ENCODE measurements around the gene CCDC57. TPM values are rescaled to one million over a fixed set of nuclear protein-coding genes. Genes with fewer than 3 reads are reported as not detected.
A peak's percentile ranks its signal among the peaks of the same experiment; 100 is the strongest.

The CCDC57 gene
- total and polyA plus RNA-seq, 9 of the 15 experiments (the other 6 are each of a cell fraction or from before 2014, with no cell fraction given) = 0.83 to 36.2 (median 13.6) TPM

DNA sequence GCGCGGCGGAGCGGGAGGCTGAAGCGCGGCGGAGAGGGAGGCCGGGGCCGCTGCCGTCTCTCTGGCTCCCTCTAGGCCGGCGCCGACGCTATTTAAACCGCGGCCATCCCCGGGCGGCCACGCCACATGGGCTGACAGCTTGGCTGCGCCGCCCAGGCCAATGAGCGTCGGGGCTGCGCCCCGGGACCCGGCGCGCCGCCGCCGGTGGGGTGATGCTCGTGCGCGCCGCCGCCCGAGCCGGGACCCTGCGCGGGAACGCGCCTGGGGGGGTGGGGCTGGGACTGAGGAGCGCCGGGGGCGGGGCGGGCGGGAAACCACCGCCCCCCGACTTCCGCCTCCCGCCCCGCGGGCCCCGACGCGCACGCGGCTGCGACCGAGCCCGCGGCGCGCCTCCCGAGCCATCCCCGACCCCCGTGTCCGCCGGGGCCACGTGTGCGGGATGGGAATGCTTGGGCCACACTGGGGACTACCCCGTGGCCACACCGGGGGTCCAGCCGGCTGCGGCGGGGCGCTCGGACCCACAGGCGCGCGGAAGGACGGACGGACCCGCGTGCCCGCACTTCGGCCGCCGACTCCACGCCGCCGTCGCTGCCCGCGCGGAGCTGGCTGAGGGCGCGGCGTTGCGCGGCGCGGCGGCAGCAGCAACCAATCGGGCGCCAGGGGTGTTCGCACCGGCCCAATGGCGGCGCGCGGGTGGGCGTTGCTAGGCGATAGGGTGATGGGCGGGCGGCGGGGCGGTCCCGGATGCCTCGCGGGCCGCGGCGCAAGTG is 114.3 kb downstream of the CCDC57 start, which contains the start of gene FASN (continued):
- no peak for TF ChIP-seq HES1 (IDR thresholded peaks at IDR 0.05; ENCODE audit: low read depth)

DNA sequence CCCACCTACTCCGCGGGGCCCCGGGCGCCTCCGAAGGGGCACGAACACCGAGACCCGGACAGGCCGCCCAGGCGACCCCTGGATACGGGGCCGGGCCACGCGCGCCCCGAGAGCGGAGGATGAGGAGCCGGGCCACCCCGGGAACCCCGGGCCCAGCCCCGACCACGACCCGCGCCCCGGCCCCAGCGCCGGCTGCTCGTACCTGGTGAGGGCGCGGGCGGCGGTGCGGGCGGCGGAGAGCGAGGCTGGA is 114.8 kb downstream of the CCDC57 start:
- peak in 2 of 4 experiments; percentile 76 to 80 for DNase-seq (ENCODE audit: extremely low read depth in 1 of 4, low spot score in 3 of 4)
- Histone ChIP-seq H3K79me2 (ENCODE audit: control insufficient read depth, insufficient read depth, low read length) (peaks cover 65% of the 10 kb centered on the region), H3K9me3 (replicated peaks; ENCODE audit: control insufficient read depth, insufficient read depth, low read depth, low read length) (no peaks in the 10 kb centered on the region), H3K27ac (ENCODE audit: extremely low read depth, low read depth, low read length) (peak overlapping the region; percentile 94), H3K4me3 (peak overlapping the region; percentile 97), H3K27me3 (ENCODE audit: control insufficient read depth in 2 of 2, insufficient read depth in 2 of 2, low read length in 2 of 2) (no peaks in the 10 kb centered on the region), H3K9me1 (ENCODE audit: control insufficient read depth, insufficient read depth, low read length) (no peaks in the 10 kb centered on the region), H4K20me1 (replicated peaks; ENCODE audit: control insufficient read depth, insufficient read depth, low read length) (peaks cover 25% of the 10 kb centered on the region), H3K9ac (ENCODE audit: insufficient read depth in 1 of 2, low read depth in 2 of 2, low read length in 2 of 2) (peak overlapping the region; percentile 95 to 100), H3K36me3 (ENCODE audit: control insufficient read depth, insufficient read depth, low read length) (peaks cover 46% of the 10 kb centered on the region), H2AFZ (ENCODE audit: low read depth, low read length) (no peak overlapping the region; the same call in 1 of the 2 replicates), H3K4me1 (replicated peaks in 1 of 2; ENCODE audit: control insufficient read depth in 2 of 2, insufficient read depth in 2 of 2, low read length in 2 of 2) (peaks cover 32 to 92% of the 10 kb centered on the region in 2 experiments), H3K4me2 (ENCODE audit: insufficient read depth, low read length) (peak overlapping the region; percentile 78; the same call in 1 of the 2 replicates)
- POLR2A ChIA-PET = interaction anchor here (0.7 to 1.8 kb wide), 8 partner anchors 9 to 103 kb away, joined by 3 to 16 read pairs (median 4); partner anchors contain the start of gene DUS1L
- no peak for FAIRE-seq
- intact Hi-C loops (cut with micrococcal nuclease) = loop anchor here (5.0 kb wide), 1 partner anchor 66 kb away; the partner anchor contains the start of gene RAC3
- ATAC-seq = no peak
- CTCF ChIA-PET (ENCODE audit: low intra/inter-chr PET ratio) = interaction anchor here (0.6 kb wide), 1 partner anchor 68 kb away, joined by 3 read pairs; no protein-coding TSS in a partner anchor
- no TSS peak for BruUV-seq (replicated peaks)
- 0% methylated on average over 4 of the region's 36 CpGs for WGBS (ENCODE audit: insufficient coverage, low coverage, missing lambda C conversion rate)
- in situ Hi-C loops (cut with MboI) = no loop called here
- TF ChIP-seq ZNF24 (IDR thresholded peaks at IDR 0.05) (no peak), KDM4B (IDR thresholded peaks at IDR 0.05; ENCODE audit: borderline replicate concordance in 2 of 2, low read depth in 1 of 2) (no peak), ZBTB1 (CRISPR knock-in tag; IDR thresholded peaks at IDR 0.05; ENCODE audit: borderline replicate concordance, low read depth) (no peak), GABPA (tag; conservative IDR thresholded peaks at IDR 0.05; ENCODE audit: low read depth) (no peak), SMARCE1 (IDR thresholded peaks at IDR 0.05) (no peak), VEZF1 (CRISPR knock-in tag; IDR thresholded peaks at IDR 0.05) (no peak), ZKSCAN1 (IDR thresholded peaks at IDR 0.05; ENCODE audit: low read depth, low read length) (no peak), NCOR1 (IDR thresholded peaks at IDR 0.05) (no peak), TOE1 (IDR thresholded peaks at IDR 0.05; ENCODE audit: borderline replicate concordance) (no peak), TOE1 (CRISPR knock-in tag; IDR thresholded peaks at IDR 0.05; ENCODE audit: borderline replicate concordance, low read depth) (0 out of 2 replicates have a peak, but pooled peaks have one; percentile 65), ZNF707 (CRISPR knock-in tag; conservative IDR thresholded peaks at IDR 0.05) (no peak), HDGF (IDR thresholded peaks at IDR 0.05) (no peak), ZBTB7A (IDR thresholded peaks at IDR 0.05; ENCODE audit: borderline replicate concordance, control insufficient read depth, low read depth, low read length) (no peak), PTRF (tag; IDR thresholded peaks at IDR 0.05) (no peak), ZNF232 (CRISPR knock-in tag; IDR thresholded peaks at IDR 0.05) (no peak)
- TF ChIP-seq, protein P1, sequence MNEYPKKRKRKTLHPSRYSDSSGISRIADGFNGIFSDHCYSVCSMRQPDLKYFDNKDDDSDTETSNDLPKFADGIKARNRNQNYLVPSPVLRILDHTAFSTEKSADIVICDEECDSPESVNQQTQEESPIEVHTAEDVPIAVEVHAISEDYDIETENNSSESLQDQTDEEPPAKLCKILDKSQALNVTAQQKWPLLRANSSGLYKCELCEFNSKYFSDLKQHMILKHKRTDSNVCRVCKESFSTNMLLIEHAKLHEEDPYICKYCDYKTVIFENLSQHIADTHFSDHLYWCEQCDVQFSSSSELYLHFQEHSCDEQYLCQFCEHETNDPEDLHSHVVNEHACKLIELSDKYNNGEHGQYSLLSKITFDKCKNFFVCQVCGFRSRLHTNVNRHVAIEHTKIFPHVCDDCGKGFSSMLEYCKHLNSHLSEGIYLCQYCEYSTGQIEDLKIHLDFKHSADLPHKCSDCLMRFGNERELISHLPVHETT (CRISPR knock-in tag; conservative IDR thresholded peaks at IDR 0.05 in 1 of 2, IDR thresholded peaks at IDR 0.05 in 1 of 2) = no peak
